ENCODE measurements around the gene NUPR1. TPM values are rescaled to one million over a fixed set of nuclear protein-coding genes. Genes with fewer than 3 reads are reported as not detected.

The NUPR1 gene
- polyA plus RNA-seq, 1 donor from 2014 or later, result not detected

GRCh38 chr16:28543072-28543471 lies 4.3 kb upstream of the NUPR1 start:
- Histone ChIP-seq H3K27ac (ENCODE audit: low read length) (no peak overlapping the region), H2AFZ (ENCODE audit: low read depth, low read length) (no peak overlapping the region), H3K9me2 (ENCODE audit: insufficient read depth, low read length) (no peaks in the 10 kb centered on the region), H3K4me2 (ENCODE audit: low read length) (no peak overlapping the region), H3F3A (ENCODE audit: insufficient read depth, low read length, poor library complexity, severe bottlenecking) (no peaks in the 10 kb centered on the region), H3K79me2 (replicated peaks; ENCODE audit: insufficient read depth, low read length) (no peaks in the 10 kb centered on the region), H3K9me3 (ENCODE audit: low read length) (no peaks in the 10 kb centered on the region), H3K9ac (ENCODE audit: low read length) (no peak overlapping the region), H3K4me3 (ENCODE audit: low read length) (no peak overlapping the region), H3K36me3 (ENCODE audit: insufficient read depth, low read length) (no peaks in the 10 kb centered on the region), H3K27me3 (ENCODE audit: insufficient read depth, low read depth, low read length) (no peaks in the 10 kb centered on the region), H4K20me1 (ENCODE audit: insufficient read depth) (no peaks in the 10 kb centered on the region)
- TF ChIP-seq REST (IDR thresholded peaks at IDR 0.05; ENCODE audit: borderline replicate concordance), result no peak
- no peak for TF ChIP-seq TAF1 (IDR thresholded peaks at IDR 0.05; ENCODE audit: low read depth)
- no peak for TF ChIP-seq POLR2AphosphoS5 (IDR thresholded peaks at IDR 0.05)
- no peak for TF ChIP-seq RAD21 (conservative IDR thresholded peaks at IDR 0.05)
- TF ChIP-seq CTCF (IDR thresholded peaks at IDR 0.05; ENCODE audit: poor library complexity, severe bottlenecking), result no peak
- TF ChIP-seq EZH2 (IDR thresholded peaks at IDR 0.05; ENCODE audit: borderline replicate concordance, insufficient read depth, low read length, poor library complexity, severe bottlenecking), result no peak

GRCh38 chr16:28542646-28543045 lies 3.9 kb upstream of the NUPR1 start:
- Histone ChIP-seq H3K4me2 (ENCODE audit: low read length) (no peak overlapping the region), H2AFZ (ENCODE audit: low read depth, low read length) (no peak overlapping the region), H3K27me3 (ENCODE audit: insufficient read depth, low read depth, low read length) (no peaks in the 10 kb centered on the region), H3K9me2 (ENCODE audit: insufficient read depth, low read length) (no peaks in the 10 kb centered on the region), H3F3A (ENCODE audit: insufficient read depth, low read length, poor library complexity, severe bottlenecking) (no peaks in the 10 kb centered on the region), H3K9me3 (ENCODE audit: low read length) (no peaks in the 10 kb centered on the region), H3K79me2 (replicated peaks; ENCODE audit: insufficient read depth, low read length) (no peaks in the 10 kb centered on the region), H4K20me1 (ENCODE audit: insufficient read depth) (no peaks in the 10 kb centered on the region), H3K36me3 (ENCODE audit: insufficient read depth, low read length) (no peaks in the 10 kb centered on the region), H3K4me3 (ENCODE audit: low read length) (no peak overlapping the region), H3K27ac (ENCODE audit: low read length) (no peak overlapping the region), H3K9ac (ENCODE audit: low read length) (no peak overlapping the region)
- no peak for TF ChIP-seq TAF1 (IDR thresholded peaks at IDR 0.05; ENCODE audit: low read depth)
- TF ChIP-seq REST (IDR thresholded peaks at IDR 0.05; ENCODE audit: borderline replicate concordance), result no peak
- no peak for TF ChIP-seq RAD21 (conservative IDR thresholded peaks at IDR 0.05)
- no peak for TF ChIP-seq SMC3 (conservative IDR thresholded peaks at IDR 0.05; ENCODE audit: poor library complexity)
- TF ChIP-seq EZH2 (IDR thresholded peaks at IDR 0.05; ENCODE audit: borderline replicate concordance, insufficient read depth, low read length, poor library complexity, severe bottlenecking), result no peak
- no peak for TF ChIP-seq MXI1 (conservative IDR thresholded peaks at IDR 0.05; ENCODE audit: poor library complexity, severe bottlenecking)
- TF ChIP-seq EP300 (conservative IDR thresholded peaks at IDR 0.05; ENCODE audit: poor library complexity, severe bottlenecking), result no peak
- no peak for TF ChIP-seq CTCF (IDR thresholded peaks at IDR 0.05; ENCODE audit: poor library complexity, severe bottlenecking)
- TF ChIP-seq POLR2AphosphoS5 (IDR thresholded peaks at IDR 0.05), result no peak
